HG02885 (cell line): ENCODE measurements around the gene PELI2.

Experiments
- ATAC-seq: cut with Tn5 transposase; IDR thresholded peaks from one replicate; pipeline ENCODE4 v1.9.1; 2021; ENCODE audit warnings: mild to moderate bottlenecking; ENCODE audit not compliant: unreplicated experiment, poor library complexity

PELI2 gene, protein sequence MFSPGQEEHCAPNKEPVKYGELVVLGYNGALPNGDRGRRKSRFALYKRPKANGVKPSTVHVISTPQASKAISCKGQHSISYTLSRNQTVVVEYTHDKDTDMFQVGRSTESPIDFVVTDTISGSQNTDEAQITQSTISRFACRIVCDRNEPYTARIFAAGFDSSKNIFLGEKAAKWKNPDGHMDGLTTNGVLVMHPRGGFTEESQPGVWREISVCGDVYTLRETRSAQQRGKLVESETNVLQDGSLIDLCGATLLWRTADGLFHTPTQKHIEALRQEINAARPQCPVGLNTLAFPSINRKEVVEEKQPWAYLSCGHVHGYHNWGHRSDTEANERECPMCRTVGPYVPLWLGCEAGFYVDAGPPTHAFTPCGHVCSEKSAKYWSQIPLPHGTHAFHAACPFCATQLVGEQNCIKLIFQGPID

DNA sequence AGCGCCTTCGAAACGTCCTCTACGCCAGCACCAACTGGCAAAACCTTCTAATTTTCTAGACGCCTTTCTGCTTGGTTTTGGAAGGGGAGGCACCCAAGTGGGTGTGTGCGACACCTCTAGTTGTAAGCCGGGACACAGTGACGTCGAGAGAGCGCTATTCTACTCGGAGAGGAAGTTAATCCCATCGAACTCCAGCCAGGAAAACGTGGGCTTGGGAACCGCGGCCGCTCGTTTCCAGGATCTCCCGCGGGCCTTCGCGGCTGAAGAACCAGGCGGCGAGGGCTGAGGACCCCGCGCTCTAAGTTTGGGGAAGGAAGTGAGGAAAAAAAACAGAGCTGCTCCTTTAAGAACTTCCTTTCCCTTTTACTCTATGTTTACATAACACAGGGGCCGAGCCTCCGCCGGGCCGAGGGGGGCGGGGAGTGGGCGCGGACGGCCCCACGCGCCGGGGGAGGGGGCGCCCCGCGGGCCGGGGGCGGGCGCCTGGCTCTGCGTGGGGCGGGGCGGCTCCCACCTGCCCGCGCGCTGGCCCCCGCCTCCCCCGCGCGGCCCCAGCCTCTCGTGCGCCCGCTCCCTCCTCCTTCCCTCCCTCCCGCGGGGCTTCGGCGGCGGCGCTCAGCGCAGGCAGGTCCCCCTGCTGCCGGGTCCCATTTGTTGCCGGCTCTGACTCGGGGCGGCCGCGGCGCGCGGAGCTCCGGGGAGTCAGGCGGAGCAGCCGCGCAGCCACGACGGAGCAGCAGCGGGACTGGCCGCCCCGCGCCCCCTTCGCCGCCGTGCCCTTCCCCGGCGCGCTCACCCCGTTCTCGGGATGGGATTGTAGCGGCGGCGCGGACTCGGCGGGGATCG is at the start of gene PELI2:
PELI2 (plus strand) TSS at position 647 of the 846 bp plus-strand sequence. CDS start 250 bp downstream, outside the sequence.
- peak; percentile 79 for ATAC-seq

DNA sequence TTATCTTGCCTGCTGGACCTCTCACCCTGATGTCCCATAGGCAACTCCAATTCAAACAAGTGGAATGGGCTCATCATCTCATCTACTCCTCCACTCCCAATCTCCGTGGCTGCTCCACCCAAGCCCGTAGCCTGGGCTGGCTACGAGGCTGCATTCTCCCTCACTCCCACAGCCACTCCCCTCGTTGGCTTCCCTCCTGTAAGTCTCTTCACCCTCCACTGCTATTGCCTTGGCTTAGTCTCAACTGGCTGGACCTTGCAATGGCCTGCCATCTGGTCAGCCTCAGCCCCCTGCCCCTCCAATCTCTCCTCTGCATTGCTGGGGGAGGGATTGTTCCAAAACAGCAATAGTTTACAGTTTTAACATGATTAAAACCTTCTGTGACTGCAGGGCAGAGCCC is 44.4 kb upstream of the PELI2 start:
- no peak for ATAC-seq

DNA sequence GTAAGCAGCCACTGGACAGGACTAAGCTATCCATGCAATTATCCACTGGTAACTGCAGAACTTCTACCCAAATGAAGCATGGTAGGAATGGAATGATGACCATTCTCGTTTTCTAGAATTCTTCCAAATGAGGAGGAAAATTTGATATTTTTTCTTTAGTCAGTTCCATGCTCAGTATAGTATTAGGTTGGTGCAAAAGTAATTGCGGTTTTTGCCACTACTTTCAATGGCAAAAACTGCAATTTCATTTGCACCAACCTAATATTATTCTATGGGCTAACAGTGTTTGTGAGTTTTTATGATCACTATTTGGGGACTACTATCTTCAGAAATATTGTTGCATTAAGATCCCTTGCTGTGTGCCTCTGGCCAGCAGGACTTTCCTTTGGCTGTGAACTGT is 42.9 kb upstream of the PELI2 start:
- ATAC-seq, result no peak

DNA sequence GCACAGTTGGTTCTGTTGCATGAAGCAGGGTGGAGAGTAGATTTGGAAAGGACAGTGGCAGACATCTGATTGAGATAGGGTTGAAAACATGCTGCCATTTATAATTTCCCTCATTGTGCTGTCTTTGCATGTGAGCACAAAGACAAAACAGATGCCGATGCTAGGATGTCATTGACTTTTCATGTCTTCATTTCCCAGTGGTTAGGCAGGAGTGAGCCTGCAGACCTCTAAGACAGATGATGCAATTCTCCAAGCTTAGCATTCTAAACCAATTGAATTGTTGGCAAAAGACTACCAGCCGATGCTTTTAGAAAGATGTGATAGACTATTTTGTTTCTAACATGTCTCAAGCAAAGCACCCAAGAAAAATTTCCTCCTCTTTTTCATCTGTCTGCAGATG is 37.1 kb upstream of the PELI2 start:
- ATAC-seq, result no peak

DNA sequence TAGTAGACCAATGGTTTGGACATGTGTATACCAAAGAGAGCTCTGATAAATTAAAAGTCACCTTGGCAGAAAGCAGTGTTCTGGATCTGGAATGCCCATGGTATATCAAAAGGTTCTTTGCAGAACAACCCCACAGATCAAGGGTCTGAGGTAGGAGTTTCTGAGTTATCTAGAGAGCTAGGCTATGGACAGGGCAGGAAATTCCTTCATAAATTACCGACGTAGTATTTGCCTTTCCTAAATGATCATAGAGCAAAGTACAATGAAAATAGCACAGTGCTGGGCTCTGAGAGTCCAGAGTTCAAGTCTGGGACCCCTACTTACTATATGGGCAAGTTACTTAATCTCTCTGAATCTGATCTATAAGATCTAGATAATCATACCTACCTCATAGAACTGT is 35.3 kb upstream of the PELI2 start:
- ATAC-seq, result no peak

DNA sequence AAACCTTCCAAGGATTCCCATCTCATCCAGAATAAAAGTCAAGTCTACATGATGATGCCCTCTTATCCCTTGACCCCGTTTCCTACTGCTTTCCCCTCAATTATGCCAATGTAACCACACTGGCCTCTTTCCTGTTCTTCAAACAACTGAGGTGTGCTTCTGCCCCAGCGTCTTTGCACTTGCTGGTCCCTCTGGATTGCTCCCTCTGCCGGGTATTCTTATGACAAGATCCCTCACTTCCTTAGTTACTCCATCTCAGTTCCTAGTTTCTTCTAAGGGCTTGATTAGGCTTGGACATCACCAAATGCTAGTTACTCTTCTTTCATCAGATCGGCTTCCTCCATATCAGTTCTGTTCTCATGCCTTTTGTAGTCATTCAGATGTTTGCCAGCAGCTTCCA is 32.7 kb upstream of the PELI2 start:
- ATAC-seq, result no peak

DNA sequence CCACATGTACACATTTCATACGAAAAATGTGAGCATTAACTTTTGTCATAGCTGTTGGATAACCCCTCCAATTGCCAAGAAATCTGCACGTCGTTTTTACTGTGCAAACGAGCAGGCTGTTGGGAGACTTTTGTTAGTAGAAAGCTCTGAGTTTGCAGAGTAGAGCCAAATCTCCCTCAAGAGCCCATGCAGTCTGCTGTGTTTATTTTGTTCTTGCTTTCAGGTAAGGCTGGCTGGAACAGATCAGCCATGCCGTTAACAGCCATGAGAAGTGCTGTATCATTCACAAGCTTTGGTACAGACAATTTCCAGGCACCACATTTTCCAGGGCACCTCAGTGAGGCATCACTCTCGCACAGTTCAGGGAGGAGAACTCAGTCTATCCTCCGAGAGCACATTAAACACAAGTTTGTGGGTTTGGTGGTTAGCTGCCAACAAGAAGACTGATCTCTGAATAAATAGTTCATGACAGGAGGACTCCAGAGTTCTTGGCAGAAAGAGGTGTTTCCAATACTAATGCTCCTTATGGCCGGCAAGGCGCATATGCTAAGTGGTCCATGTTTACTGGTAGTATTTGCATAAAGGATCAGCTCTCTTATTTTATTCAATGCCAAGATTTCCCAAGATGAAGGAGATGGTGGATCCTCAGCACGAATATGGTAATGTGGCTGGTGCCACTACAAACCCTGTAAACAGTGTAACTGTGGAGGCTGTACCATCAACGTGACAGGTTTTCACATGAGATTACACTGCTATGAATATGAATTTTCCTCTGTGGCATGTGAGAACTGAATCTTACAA is 30.3 kb upstream of the PELI2 start:
- ATAC-seq, result no peak

DNA sequence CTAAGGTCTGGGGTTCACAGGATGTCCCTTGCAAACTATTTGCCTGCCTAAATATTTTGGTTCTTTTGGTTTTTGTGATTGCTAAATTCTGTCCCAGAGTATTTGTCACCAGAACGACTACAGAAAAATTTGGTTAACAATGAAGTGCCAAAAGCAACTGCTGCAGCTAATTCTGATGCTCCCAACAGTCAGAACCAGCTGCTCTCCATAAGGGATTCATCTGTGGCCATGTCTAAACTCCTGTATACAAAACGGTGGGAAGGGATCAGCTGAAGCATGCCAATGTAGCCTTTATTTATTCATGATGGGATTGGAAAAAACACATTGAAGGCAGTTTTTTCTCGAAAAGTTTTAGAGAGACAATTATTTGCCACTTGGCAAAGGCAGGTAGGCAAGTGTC is 29.3 kb upstream of the PELI2 start:
- ATAC-seq, result no peak

DNA sequence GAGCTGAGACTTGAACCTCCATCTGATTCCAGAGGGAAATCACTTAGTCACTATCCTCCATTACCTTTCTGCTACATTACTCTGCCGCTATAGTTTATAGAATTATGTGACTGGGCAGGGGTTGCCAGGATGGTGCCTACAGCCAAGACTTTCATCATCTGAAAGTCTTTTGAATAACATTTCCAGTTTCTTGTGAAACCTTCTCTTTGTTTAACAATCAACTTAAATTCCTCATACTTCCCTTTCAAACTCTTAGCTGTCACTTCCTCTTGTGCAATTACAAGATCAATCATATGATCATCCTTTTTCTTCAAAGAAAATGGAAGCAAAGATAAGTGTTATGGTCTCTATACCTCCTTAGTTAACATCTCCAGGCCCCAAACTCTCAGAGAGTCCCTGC is 25.4 kb upstream of the PELI2 start:
- ATAC-seq, result no peak

DNA sequence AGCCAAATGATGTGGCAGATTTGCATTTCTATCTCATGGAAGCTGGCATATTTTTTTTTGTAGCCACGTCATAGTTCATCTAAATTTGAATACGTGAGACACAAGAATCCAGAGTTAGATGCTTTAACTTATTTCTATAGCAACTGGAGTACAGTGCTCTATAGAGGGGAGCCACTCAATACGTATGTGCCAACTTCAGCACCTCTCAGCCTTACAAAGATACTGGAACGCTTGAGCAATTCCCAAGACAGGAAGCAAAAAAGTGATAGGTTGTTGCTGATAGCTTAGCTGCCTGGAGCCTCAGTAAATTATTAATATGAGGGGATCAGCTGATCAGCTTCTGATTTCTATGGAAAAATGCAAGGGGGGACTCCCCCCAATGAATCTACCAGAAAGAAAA is 24.1 kb upstream of the PELI2 start:
- ATAC-seq, result no peak

DNA sequence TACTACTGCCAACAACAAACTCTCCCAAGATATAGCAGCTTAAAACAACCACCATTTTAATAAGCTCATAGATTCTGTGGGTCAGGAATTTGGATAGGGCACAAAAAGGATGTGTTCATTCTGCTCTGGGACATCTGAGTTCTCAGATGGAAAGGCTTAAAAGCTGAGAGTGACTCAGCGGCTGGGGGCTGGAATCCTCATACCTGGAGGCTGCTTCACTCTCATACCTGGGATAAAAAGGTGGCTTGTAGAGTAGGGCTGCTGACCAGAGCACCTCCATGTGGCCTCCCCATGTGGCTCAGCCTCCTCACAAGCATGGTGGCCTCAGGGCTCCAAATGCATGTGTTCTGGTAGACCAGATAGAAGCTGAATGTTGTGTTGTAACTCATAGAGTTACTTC is 20.2 kb upstream of the PELI2 start:
- no peak for ATAC-seq

DNA sequence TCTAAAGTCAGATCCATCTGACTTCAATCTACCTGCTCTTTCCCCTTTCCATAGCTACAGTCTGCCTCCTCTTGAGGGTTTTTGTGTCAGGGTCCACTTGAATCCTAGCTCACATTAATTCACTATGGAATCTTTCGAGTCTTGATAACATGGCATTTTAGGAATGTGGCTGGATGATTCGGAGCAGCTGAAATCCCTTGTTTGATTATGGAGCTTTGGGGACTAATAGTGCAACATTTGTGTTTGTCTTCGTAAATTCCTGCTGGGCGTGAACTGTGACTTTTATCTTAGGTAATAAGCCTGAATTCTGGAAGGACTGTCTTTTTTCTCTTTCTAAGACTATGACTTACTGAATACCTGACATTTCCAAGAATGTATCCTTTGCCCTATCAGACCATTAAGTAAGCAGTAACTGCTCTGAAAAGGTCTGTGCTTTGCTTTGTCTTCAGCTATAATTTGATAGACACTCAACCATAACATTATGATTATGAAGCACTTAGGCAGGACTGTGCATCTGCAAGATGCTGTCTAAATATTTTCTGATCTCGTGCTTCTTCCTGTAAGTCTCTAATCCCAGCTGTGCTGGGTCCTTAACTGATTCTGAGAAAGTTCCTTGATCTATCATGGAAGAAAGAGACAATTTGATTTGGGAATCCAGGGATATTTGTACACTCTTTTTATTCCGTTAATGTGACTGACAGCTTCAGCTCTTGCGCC is 19.0 kb upstream of the PELI2 start:
- ATAC-seq, result no peak

DNA sequence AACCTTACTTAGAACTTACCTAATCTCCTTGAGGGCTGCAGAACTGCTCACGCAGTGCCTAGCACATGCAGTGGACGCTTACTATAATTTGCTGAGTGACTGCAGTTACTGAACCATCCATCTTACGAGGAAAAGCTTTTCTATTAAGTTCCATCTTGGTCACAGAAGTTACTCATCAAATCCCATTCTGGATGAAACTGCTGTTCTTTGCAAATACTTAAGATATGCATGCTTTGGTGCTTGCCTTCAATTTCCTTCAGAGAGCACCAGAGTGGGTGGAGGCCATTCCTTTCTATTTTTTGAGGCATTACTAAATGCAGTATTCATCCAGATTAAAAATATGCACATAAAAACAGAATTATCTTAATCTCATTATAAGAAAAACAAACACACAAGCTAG is 17.7 kb upstream of the PELI2 start:
- no peak for ATAC-seq

DNA sequence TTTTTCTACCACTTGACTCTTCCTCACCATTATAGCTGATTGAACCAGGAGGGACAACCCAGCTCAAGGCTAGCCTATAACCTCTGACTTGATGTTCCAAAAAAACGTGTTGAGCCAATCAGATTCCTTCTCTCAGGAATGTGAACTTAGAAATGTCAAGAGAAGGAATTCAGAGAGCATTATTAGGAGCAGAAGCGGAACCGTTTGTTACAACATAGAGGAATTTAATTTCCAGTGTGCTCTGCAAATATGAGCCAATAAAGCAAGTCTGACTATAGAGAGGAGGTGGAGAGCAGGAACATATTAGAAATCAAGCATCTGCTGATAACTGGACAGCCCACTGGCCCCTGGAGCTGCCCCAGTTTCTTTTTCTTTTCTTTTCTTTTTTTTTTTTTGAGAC is 15.3 kb upstream of the PELI2 start:
- ATAC-seq, result no peak

DNA sequence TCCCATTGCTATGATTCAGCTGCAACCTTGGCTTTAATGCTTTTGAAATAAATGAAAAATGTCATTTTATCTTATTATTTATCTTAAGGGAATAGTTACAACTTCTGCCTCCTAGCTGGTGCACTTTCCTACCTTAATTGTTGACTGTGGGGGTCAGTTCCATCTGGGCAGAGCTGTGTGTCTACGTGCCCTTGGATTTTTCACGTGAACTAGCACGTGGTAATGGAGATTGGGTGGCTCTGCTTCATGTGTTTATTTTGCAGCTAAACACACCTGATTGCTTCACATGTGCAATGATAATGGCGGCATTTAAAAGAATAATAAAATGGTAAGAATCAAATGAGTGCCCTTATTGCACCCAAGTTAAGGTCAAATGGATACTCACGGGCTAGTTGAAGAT is 10.6 kb upstream of the PELI2 start:
- no peak for ATAC-seq

DNA sequence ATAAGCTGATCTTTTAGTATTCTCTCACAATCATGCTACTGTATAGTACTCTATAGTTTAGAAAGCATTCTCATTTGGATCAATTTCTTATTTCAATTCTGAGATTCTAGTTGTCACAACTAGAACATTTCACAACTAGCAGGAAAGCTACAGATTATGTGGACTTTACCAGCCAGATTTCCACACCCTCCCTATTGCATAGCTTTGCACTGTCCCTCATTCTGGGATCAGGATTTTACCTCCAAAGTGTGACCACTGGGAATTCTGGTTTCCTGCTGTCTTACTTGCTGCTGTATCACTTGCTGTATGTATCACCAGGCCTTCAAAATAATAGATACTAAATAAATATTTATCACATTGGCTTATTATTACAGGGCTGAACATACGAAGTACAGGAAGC is 10.2 kb upstream of the PELI2 start:
- no peak for ATAC-seq

DNA sequence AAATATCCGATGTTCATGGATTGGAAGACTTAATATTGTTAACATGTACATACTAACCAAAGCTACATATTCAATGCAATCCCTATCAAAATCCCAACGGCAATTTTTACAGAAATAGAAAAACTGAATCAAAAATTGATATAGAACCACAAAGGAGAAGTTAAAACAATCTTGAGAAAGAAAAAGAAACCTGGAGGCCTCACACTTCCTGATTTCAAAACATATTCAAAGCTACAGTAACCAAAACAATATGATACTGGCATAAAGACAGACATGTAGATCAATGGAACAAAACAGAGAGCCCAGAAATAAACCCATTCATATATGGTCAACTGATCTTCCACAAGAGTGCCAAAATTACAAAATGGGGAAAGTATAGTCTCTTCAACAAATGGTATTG is 5.4 kb upstream of the PELI2 start:
- ATAC-seq, result no peak

DNA sequence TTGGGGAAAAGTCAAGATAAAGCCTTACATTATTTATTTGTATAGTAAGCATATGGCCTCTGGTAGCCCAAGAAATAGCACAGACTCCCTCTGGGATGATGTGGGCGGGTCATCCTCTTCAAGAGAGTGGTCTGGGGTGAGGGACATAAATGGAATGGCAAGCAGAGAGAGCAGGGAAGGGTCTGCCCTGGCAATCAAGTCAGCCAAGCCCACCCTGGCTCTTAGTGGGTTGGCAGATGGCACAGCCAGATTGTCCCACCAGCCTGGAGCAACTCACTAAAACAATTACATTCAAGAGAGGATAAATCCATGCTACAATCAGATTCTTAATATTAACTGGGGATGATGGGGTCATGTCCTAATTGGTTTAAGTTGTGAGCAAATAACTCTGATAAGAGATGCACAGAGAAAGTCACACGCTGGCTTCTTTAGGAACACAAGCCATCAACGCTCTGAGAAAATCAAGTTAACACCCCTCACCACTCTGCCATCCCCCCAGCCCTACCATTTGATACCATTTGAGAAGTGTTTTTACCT is 2.8 kb upstream of the PELI2 start:
- no peak for ATAC-seq

DNA sequence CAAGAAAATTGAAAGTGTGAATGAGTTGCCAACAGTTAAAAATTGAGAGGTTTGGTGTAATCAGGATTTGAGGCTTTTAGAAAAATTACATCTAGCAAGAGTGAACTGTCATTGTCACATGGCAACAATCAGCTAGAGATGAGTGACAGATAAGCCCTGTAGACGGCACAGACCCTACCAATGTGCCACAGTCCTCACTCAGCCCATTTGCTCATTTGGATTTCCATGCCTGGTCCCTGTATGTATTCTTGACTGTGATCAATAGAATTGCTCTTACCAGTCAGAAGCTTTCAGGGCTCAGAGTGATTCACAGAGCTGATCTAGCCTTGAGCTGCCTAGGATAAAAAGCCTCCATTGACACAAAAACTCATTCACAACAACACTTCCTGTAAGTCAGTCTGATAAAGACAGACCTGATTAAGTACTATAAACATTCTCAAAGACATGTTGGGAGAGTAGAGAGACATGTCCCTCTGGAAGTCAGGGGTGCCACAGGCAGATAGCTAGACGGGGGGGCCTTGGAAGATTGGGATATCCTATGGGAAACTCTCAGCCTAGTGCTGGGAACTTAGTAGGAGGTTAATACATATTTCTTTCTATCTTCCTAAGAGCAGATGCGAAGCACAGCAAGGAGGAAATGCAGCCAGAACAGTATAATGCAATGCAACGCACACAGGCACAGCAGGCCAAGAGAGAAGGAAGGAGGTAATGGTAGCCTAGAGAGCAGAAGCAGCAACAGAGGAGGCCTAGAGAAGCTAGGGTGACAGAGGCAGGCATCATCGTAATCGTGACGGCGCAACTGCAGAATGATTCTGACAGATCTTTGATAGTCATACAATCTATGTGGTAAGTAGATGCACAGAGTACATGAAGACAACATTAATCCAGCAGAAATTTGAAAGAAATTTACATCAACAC is 2.0 kb upstream of the PELI2 start:
- no peak for ATAC-seq
